Activated B cell treated with CpG ODN at 0.5 μM for 24 hours (primary cell): ENCODE data around the gene ALDH1L2. TPM values are rescaled to one million over a fixed set of nuclear protein-coding genes. Genes with fewer than 3 reads are reported as not detected.

Experiments used
- ATAC-seq: fragments of 200-7000 bp; cut with Tn5 transposase; one replicate; pipeline ENCODE4 v1.10.0; 2021; ENCODE audit warnings: low read depth, mild to moderate bottlenecking, moderate library complexity
- CTCF ChIA-PET: fragments of 350-600 bp; sonication (Branson Sonifier 250); formaldehyde crosslinking; loops from one replicate; lab custom pipeline; 2021; ENCODE audit warnings: antibody characterized with exemption; lab: Charles Lee
- POLR2A ChIA-PET: fragments of 350-600 bp; sonication (Branson Sonifier 250); formaldehyde crosslinking; loops from one replicate; lab custom pipeline; 2021; ENCODE audit warnings: antibody characterized with exemption; lab: Charles Lee
- DNase-seq: peaks from one replicate; pipeline ENCODE4 v3.0.0; 2022
- H3K27ac Mint-ChIP-seq: one replicate; pipeline ENCODE4 v1.8.0; 2020; ENCODE audit warnings: mixed read lengths
- H3K27me3 Mint-ChIP-seq: one replicate; pipeline ENCODE4 v1.8.0; 2021; ENCODE audit warnings: mixed read lengths
- H3K36me3 Mint-ChIP-seq: one replicate; pipeline ENCODE4 v1.8.0; 2021; ENCODE audit warnings: low read depth, mixed read lengths
- H3K4me1 Mint-ChIP-seq: one replicate; pipeline ENCODE4 v1.8.0; 2021; ENCODE audit warnings: mixed read lengths
- H3K4me3 Mint-ChIP-seq: one replicate; pipeline ENCODE4 v1.8.0; 2020; ENCODE audit warnings: mild to moderate bottlenecking, mixed read lengths
- H3K9me3 Mint-ChIP-seq: one replicate; pipeline ENCODE4 v1.8.0; 2020; ENCODE audit warnings: mixed read lengths
- CTCF ChIP-seq: fragments of 200-600 bp; IDR thresholded peaks from one replicate; pipeline ENCODE4 v1.8.0; 2022; ENCODE audit warnings: antibody characterized with exemption, mild to moderate bottlenecking
- intact Hi-C: fragments of 100-400 bp; cut with micrococcal nuclease; formaldehyde crosslinking; loops from one replicate; pipeline ENCODE4 v1.15.1; 2024
- total RNA-seq: library from RNA; stranded (reverse); gene quantifications from 2 replicates; pipeline ENCODE4 v1.2.3, GENCODE V29; 2022

Gene ALDH1L2
- total RNA-seq, 1 donor from 2014 or later: 6.5 TPM

GRCh38 chr12:105076913-105077312 is 7.3 kb downstream of the ALDH1L2 start:
- H3K27me3 Mint-ChIP-seq: peaks cover 2% of the 10 kb centered on the region
- POLR2A ChIA-PET: no interaction called here
- H3K27ac Mint-ChIP-seq: no peak overlapping the region
- no peaks in the 10 kb centered on the region for H3K36me3 Mint-ChIP-seq
- H3K9me3 Mint-ChIP-seq: no peaks in the 10 kb centered on the region
- H3K4me3 Mint-ChIP-seq: no peak overlapping the region
- ATAC-seq (no peak), DNase-seq (no peak)
- TF ChIP-seq CTCF: no peak
- intact Hi-C loops: no loop called here
- peaks cover 1% of the 10 kb centered on the region for H3K4me1 Mint-ChIP-seq
- CTCF ChIA-PET: no interaction called here

GRCh38 chr12:105076098-105076497 is 8.2 kb downstream of the ALDH1L2 start:
- CTCF ChIA-PET: no interaction called here
- Mint-ChIP-seq H3K27me3 (no peaks in the 10 kb centered on the region), H3K4me3 (no peak overlapping the region), H3K27ac (no peak overlapping the region), H3K9me3 (no peaks in the 10 kb centered on the region), H3K36me3 (no peaks in the 10 kb centered on the region), H3K4me1 (peaks cover 1% of the 10 kb centered on the region)
- POLR2A ChIA-PET: no interaction called here
- intact Hi-C loops: no loop called here
- no peak for DNase-seq
- TF ChIP-seq CTCF: no peak
- ATAC-seq: no peak

- no peak for TF ChIP-seq CTCF
- Mint-ChIP-seq H3K4me3 (no peak overlapping the region), H3K36me3 (no peaks in the 10 kb centered on the region), H3K27ac (no peak overlapping the region), H3K9me3 (no peaks in the 10 kb centered on the region), H3K27me3 (no peaks in the 10 kb centered on the region), H3K4me1 (peaks cover 10% of the 10 kb centered on the region)
- ChIA-PET POLR2A (no interaction called here), CTCF (no interaction called here)
- peak; percentile 50 for ATAC-seq
- intact Hi-C loops: no loop called here
- no peak for DNase-seq
These were observed 11.3 kb downstream of the ALDH1L2 start for GRCh38 chr12:105072888-105073488.

GRCh38 chr12:105071981-105072380 is 12.3 kb downstream of the ALDH1L2 start:
- ATAC-seq (no peak), DNase-seq (no peak)
- intact Hi-C loops: no loop called here
- no peak for TF ChIP-seq CTCF
- Mint-ChIP-seq H3K4me3 (no peak overlapping the region), H3K36me3 (no peaks in the 10 kb centered on the region), H3K27me3 (peaks cover 2% of the 10 kb centered on the region), H3K9me3 (no peaks in the 10 kb centered on the region), H3K27ac (no peak overlapping the region), H3K4me1 (peaks cover 10% of the 10 kb centered on the region)
- ChIA-PET POLR2A (no interaction called here), CTCF (interaction anchor here (0.8 kb wide), 1 partner anchor 424 kb away, joined by 3 read pairs; no protein-coding TSS in a partner anchor)

- H3K27me3 Mint-ChIP-seq: peaks cover 8% of the 10 kb centered on the region
- CTCF ChIA-PET: no interaction called here
- ATAC-seq: no peak
- no peaks in the 10 kb centered on the region for H3K36me3 Mint-ChIP-seq
- no peak for DNase-seq
- no peak overlapping the region for H3K27ac Mint-ChIP-seq
- POLR2A ChIA-PET: no interaction called here
- no peaks in the 10 kb centered on the region for H3K9me3 Mint-ChIP-seq
- H3K4me1 Mint-ChIP-seq: peaks cover 10% of the 10 kb centered on the region
- no peak overlapping the region for H3K4me3 Mint-ChIP-seq
- intact Hi-C loops: no loop called here
- TF ChIP-seq CTCF: no peak
These were observed 14.1 kb downstream of the ALDH1L2 start for GRCh38 chr12:105069936-105070702.
